T-helper 2 cell treated with Interferon-gamma antibody and Interleukin-4, amounts not matched to agents 100 ng/mL and 5 ng/mL, for 36 hours (primary cell): Measurements from ENCODE around the gene FAM171A2. TPM values are rescaled to one million over a fixed set of nuclear protein-coding genes. Genes with fewer than 3 reads are reported as not detected.
"Not testable (repeated sequence)": the region's sequence is repeated elsewhere in the genome, so short reads cannot be mapped to it uniquely, and the experiment has no call there.

ENCODE experiments used
- intact Hi-C: fragments of 100-400 bp; cut with micrococcal nuclease; formaldehyde crosslinking; loops from one replicate; pipeline ENCODE4 v1.15.1; 2023
- total RNA-seq: library from RNA; stranded (reverse); gene quantifications from 2 replicates; pipeline ENCODE4 v1.2.3, GENCODE V29; 2022

FAM171A2 gene
- 0.16 and 0.34 TPM in 2 replicates for total RNA-seq

DNA sequence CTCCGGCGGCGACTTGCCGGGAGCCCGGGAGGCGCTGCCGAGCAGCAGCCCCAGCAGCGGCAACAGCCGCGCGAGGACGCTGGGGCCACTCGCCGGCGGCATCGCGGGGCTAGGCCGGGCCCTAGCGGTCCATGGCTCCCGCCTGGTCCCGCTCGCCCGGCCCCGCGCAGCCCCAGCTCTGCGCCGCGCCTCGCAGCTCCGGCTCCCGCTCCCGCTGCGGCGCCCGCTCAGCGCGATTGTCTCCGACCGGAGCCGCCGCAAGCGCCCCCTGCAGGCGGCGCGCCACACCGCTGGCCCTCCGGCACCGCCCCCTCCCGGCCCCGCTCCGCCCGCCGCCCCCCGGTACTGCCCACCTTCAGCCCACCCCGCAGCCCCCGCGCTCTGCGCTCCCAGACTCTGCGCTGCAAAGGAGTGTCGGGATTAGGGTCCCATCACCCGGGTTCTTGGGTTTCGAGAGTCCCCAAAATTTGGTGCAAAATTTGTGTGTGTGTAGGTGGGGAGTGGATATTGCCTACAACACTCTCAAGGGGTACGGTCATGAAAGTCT is at the start of gene FAM171A2:
TSS of gene FAM171A2 (minus strand) at position 241 of the 547 bp plus-strand sequence. CDS start at position 102, 139 bp downstream.
- intact Hi-C loops = no loop called here

GRCh38 chr17:44409309-44410028 is 45.8 kb upstream of the FAM171A2 start:
- intact Hi-C loops = no loop called here

DNA sequence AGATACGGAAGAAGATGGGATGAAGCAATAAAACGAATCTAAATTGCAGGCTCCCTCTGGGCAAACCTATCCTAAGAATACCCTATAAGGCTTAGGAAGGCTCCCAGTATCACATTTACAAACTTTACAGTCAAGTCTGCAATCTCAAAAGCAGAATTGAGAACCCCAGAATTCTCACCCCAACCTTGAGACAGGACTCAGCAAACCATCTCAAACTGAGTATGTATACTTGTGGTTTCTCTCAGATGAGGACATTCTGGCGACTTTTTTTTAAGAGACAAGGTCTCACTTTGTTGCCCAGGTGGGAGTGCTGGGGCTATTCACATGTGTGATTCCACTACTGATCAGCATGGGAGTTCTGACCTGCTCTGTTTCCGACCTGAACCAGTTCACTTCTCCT is 45.1 kb upstream of the FAM171A2 start:
- intact Hi-C loops = no loop called here

DNA sequence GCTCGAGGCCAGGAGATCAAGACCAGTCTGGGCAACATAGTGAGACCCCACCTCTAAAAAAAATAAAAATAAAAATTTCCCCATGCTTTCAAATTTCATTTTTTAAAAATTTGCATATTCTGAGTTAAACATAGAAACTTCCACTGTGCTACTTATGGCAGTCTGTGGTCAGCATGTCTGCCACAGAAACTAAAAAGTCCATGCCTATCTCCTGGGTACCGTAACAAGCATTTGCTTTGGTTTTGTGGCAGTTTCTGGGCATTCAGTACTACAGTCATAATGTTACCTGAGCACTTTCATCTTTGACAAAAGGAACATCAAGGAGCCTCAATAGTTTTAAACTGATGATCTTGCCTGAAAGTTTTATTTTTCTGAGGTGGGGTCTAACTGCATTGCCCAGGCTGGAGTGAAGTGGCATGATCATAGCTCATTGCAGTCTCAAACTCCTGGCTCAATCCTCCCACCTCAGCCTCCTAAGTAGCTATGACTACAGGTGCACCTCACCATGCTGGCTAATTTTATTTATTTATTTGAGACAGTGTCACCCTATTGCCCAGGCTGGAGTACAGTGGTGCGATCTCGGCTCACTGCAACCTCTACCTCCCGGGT is 39.0 kb upstream of the FAM171A2 start:
- intact Hi-C loops = no loop called here

DNA sequence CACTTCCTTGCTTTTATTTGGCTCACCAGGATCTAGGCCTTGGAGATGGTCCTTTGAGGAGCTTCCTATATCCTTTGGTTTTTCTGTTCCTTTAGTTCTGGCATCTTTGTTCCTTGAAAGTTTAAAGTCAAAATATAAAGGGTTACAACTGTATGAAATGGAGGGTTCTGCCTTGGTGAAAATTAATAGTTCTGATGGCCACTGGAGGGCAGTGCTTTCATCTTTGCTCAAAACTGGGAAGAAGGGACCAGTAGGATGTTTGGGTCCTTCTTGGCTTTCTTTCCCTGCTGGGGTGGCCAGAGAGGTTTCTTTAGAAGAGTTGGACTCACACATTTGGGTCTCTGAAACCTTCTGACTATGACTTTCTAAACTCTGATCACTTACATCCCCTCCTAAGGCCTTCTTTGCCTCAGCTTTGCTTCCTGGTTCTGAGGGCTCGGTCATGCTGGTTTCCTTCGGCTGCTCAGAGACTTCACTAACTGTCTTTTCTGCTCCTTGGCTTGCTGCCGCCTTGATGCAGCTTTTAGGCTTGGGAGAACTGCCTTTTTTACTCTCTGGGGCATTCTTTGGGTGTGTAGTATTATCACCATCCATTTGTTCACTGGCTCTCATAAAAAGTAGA is 36.7 kb upstream of the FAM171A2 start:
- intact Hi-C loops = no loop called here

DNA sequence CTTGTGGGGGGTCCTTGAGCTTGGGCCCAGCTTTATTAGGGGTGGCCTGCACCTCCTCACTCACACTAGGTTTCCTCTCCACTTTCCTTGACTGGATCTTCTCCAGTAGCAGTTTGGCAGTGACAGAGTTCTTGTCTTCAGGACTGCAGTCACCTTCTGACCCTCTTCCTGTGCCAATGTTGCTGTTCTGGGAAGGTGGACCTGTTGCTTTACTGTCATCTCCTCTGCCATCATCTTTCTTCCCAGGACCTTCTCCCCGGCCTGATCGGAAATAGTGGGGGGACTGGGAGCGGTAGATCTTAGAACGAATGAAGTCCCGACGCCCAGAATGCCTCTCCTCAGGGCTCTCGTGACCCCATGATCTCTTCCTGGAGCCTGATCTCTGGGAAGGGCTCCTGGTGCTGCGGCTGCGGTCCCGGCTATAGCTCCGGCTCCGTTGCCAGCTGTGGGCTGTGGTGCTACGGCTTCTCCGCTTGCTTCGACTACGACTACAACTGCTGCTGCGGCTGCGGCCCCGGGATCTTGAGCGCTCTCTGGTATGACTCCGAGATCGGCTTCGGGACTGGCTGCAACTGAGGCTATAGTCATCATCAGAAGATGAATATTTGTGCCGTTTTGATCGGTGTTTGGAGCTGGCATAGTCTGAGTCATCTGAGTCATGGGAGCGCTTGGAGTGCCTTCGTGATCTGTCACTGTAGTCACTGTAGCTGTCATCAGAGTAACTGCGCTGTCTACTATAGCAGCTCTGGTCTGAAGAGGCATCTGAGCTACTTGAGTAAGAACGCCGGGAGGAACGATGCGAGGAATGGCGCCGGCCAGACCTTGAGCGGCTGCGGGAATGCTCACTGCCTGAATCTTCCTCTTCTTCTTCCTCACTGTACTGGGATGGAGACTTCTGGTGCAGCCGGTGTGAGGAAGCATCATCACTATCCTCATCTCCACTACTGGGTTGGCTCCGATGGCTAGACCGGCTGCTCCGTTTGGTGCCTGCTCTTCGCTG is 35.3 kb upstream of the FAM171A2 start:
- intact Hi-C loops = no loop called here

DNA sequence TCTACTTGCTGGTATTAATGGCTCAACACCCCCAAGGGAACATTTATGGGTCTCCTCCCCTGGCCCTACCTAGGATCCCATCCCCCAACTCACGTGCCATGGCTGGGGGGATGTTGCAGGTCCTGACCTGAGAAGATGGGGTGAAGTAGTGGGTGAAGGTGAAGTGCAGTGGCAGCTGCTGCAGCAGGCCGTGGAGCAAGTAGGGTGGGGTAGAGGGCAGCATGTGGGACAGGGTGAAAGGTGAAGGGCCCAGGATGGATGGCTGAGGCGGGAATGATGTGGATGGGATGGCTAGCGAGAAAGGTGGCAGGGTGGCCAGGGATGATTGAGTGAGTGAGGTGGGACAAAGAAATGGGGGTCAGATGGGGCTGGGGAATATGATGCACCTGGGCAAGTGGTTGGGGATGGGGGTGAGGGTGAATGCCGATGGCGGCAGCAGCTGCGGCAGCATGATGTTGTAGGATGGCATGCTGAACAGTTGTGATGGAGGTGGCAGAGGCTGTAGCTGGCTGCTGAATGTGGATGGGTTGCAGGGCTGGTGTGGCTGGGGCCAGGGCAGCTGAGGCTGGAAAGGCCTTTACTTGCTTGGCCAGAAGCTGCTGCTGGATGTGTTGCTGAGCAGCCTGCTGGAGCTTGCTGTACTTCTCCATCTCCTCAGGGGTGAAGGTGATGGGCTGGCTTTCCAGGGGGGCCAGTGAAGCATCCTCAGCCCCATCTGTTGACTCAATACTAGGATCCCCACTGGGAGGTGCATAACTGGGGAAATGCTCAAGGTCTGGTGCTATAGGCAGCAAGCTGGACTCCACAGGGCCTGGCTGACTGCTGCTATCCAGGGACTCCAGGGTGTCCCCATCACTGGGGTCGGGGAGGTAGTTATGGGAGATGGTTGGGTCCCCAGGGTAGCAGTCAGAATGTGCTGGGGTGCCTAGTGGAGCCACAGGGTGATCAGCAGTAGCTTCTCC is 34.1 kb upstream of the FAM171A2 start:
- intact Hi-C loops = no loop called here

GRCh38 chr17:44396946-44397345 is 33.3 kb upstream of the FAM171A2 start:
- intact Hi-C loops = no loop called here

GRCh38 chr17:44394833-44395232 is 31.2 kb upstream of the FAM171A2 start:
- intact Hi-C loops = no loop called here

GRCh38 chr17:44394112-44394511 is 30.5 kb upstream of the FAM171A2 start:
- intact Hi-C loops = not testable (repeated sequence)

DNA sequence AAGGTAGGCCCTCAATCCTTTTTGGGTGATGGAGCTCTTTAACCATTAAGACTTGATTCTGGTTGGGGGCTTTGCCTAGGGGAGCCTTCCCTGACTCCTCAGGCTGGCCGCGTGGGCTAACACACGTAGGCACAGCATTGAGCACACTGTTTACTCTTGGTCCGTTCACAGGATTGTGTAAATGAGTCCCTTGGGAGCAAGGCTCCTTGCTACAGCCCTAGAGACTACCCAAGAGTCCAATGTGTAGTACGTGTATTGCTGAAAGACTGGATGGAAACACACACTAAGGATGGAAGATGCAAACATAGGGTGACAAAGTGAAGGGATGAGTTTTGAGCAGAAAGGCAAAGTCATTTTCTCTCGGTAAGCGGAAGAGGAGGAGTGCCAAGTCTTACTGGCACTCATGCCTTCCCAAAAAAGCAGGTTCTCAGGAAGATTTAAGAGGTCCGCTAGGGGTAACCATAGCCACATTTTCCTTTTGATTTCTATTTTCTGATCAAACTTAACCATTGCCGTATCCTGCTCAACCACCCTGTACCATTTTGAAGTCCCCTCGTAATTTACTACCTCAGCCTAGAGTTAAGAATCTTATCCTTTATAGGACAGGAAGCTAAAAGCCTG is 26.7 kb upstream of the FAM171A2 start:
- intact Hi-C loops = no loop called here

DNA sequence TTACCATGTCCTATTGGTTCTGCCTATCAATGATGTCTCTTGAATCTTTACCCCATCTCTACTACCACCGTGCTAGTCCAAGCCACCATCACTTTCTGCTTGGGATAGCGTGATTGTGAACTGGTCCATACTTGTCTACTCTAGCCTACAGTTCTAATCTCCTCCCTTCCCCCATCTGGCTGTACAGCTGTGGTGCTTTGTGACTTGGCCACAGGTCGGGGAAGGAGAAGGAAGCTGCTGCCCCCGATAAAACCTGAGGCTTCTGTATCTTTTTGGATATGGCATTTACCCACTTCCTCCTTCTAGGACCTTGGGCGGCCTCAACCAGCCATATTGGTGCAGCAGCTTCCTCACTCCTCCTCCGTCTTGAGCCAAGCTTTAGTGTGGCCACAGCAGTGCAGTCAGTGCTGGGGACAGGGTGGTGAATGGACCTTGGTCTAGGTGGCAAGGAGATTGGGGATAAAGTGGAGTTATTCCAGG is 26.1 kb upstream of the FAM171A2 start:
- intact Hi-C loops = no loop called here

- intact Hi-C loops = no loop called here
Measured at GRCh38 chr17:44389281-44389680, 25.6 kb upstream of the FAM171A2 start, which contains the start of gene ITGA2B. ITGA2B (minus strand) TSS chr17:44389649; CDS start chr17:44389473, 176 bp downstream.

GRCh38 chr17:44387804-44388203 is 24.2 kb upstream of the FAM171A2 start:
- intact Hi-C loops = no loop called here

- intact Hi-C loops = no loop called here
Measured at GRCh38 chr17:44386182-44386525, 22.5 kb upstream of the FAM171A2 start.

- intact Hi-C loops = no loop called here
Measured at GRCh38 chr17:44385287-44386181, 21.9 kb upstream of the FAM171A2 start.

DNA sequence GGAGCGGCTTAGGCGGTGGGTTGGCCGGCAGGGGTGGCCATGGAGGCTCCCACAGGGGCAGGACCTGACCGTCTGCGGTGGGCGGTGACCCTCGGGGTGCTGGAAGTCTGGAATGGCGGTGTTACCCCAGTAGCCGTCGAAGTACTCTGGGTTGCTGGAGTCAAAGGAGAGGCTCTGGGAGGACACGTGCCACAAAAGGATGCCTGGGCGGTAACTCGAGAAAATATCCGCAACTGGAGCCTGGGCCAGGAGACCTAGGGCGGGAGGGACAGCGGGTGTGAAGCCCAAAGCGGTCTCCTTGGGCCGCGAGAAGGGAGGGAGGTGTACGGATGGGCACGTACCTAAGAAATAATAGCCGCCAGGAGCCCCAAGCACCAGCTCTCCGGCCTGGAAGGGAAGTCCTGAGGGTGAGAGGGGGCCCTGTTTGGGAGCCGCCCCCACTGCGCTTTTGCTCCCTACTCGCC is 21.2 kb upstream of the FAM171A2 start:
- intact Hi-C loops = no loop called here

- intact Hi-C loops = no loop called here
Measured at GRCh38 chr17:44384281-44384822, 20.7 kb upstream of the FAM171A2 start.
